Activated CD4-positive, CD25-positive, alpha-beta regulatory T cell treated with anti-CD3 and anti-CD28 coated beads, Interleukin-2, amount 50 U/mL, for 16 hours (primary cell): ENCODE data around the gene RHO.
A peak's percentile ranks its signal among the peaks of the same experiment; 100 is the strongest.
"Not testable (repeated sequence)": the region's sequence is repeated elsewhere in the genome, so short reads cannot be mapped to it uniquely, and the experiment has no call there.

Source experiments
- DNase-seq: peaks from one replicate; pipeline ENCODE4 v3.0.0-alpha.2; 2020; ENCODE audit warnings: low read depth, low spot score

RHO gene

DNA sequence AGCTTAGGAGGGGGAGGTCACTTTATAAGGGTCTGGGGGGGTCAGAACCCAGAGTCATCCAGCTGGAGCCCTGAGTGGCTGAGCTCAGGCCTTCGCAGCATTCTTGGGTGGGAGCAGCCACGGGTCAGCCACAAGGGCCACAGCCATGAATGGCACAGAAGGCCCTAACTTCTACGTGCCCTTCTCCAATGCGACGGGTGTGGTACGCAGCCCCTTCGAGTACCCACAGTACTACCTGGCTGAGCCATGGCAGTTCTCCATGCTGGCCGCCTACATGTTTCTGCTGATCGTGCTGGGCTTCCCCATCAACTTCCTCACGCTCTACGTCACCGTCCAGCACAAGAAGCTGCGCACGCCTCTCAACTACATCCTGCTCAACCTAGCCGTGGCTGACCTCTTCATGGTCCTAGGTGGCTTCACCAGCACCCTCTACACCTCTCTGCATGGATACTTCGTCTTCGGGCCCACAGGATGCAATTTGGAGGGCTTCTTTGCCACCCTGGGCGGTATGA, at the start of gene RHO:
RHO (plus strand) TSS at position 51 of the 512 bp plus-strand sequence; CDS start at position 146, 95 bp downstream.
- DNase-seq = no peak

DNA sequence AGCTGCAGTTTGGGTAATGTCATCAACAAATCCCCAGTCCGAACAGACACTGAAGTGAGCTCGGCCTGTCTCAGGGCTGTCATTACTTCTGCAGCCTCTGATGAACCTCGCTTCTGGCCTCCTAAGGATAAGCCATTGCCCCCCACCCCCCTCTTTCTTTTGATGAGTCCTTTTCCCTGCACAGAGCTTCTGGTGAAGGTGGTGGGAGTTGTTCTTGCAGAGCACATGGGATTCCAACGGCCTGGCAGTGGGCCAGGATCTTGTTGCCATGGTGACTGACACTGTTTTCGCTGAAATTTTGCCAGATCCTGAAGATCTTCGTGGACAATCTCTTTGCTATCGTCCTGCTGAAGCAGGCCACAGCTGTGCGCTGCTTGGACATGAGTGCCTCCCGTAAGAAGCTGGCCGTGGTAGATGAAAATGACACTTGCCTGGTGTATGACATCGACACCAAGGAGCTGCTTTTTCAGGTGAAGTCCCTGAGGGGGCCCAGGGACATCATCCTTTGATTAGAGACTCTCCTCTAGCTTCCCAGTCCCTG, 47.1 kb upstream of the RHO start:
- not testable (repeated sequence) for DNase-seq

DNA sequence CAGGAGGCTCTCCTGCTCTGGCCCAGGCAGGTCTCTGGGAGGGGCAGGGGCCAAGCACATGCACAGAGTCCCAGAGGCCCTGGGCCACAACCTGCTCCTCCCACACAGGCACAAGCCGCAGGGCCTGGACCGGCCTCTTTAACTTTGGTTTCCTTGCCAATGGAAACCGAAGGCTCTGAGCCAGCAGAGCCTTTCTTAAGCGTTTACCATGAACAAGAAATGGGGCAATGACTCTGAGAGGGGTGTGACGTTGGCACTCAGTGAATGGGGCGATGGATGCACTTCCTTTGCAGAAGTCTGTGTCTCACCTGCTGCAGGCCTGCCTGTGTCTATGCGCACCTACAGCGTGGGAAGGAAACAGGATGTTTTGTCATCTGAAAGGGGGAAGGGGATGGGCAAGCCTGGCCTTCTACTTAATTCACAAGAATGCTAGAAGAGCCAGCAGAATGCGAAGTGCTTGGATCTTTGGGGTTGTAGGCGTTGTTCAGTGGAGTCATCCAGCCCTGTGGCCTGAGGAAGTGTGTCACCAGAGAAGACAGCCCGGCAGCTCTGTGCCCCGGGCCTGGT, 46.6 kb upstream of the RHO start:
- peak; percentile 22 for DNase-seq

DNA sequence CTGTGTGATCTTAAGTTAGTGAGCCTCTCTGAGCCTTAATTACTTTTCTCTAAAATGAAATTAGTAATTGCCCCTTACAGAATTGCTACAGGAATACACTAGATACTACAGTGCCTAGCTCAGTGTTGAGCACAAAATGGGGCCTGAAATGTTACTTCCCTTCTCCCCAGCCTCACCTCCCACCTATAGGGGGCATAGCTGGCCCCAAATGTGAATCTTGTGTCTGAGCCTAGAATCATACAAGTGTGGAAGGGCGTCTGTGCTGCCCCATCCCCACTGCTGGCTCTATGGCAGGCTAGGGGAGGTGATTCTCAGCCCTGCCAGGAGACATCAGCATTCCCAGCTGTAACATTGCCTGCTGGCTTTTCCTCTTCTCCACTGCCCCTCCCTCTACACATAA, 45.7 kb upstream of the RHO start:
- no peak for DNase-seq

DNA sequence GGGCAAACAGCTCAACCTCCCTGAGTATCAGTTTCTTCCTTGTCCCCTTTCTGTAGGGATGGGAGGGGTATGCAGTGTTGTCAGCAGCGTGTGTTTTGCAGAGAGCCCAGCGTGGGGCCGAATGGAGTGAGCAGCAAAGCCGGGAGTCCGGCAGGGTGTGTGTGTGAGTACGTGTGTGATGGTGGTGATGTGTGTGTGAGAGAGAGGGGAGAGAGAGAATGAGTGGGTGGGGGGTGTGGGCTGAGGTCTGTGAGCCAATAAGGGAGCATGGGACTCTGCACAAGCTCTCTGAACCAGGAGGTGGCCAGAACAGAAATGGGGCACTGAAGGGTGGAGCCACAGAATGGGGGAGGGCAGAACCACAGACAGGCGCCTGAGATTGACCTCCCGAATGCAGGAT, 44.6 kb upstream of the RHO start:
- no peak for DNase-seq

DNA sequence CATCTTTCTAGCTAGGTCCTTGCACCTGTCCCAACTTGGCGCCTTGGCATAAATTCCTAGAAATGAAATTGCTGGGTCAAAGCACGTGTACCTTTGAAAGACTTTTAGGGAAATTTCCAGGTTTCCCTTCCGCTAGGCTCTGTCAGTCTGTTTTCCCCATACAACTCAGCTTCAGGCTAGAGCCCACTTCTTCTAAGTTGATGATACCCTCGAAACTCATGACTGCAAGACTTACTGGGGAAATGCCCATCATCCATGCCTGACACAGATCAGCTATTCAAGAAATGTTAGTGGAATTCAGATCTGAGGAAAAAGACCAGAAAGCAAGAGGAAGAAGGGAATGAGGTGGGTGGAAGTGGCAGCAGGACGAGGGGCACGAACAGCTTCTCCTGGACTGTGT, 43.3 kb upstream of the RHO start:
- DNase-seq = not testable (repeated sequence)

DNA sequence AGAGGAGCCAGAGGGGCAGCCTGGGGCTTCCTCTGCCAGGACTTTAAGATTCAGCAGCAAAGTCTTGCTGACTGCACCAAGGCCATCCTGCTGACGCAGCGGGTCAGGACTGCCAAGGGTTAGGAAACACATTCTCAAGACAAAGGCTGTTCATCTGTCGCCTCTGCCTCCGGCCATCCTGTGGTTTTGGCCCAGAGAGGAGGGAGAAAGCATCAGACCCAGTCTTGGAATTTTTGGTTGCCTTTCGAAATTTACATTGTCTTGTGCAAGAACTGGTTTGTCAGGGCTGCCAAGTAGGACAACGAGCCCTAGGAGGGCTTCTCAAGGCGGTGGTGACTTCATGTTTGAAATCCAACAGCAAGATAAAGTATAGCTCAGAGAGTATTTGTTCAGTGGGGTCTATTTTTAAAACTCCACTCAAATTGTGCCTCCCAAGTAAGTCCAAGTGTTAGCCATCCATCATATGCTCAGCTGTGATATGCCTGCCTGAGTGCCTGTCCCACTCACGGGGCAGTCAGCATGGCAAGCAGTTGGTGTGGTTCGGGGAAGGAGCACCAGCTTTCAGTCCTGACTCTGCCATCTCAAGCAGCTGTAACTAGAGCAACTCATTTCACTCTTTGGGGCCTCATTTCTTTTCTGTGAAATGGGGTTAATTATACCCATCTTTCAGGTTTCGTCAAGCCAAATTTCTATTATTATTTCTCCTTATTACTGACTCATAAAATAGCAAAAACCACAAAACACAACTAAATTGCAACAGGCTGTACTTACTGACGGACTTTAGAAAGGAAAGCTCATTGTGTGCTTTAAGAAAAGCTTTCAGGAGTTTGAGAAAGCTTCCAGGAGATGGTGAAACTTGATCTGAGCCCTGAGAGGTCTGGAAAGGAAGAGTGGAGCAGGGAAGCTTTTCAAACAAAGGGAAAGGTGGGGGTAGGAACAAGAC, 42.4 kb upstream of the RHO start:
- DNase-seq = no peak

DNA sequence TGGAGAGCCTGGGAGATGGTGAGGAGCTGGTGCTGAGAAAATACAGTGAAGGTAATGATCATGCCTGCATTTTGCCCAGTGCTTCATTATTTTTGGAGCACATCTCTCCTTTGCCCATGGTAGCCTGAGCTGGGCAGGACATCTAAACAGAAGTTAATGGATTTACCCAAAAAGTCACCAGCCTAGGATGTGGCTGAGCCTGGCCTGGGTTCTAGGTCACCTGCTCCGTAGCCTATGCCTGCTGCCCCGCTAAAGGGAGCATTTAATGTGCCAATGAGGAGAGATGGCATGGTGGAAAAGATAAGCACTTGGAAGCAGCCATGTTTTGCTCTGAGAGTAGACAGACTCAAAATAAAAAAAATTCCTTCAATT, 41.8 kb upstream of the RHO start:
- DNase-seq = no peak

DNA sequence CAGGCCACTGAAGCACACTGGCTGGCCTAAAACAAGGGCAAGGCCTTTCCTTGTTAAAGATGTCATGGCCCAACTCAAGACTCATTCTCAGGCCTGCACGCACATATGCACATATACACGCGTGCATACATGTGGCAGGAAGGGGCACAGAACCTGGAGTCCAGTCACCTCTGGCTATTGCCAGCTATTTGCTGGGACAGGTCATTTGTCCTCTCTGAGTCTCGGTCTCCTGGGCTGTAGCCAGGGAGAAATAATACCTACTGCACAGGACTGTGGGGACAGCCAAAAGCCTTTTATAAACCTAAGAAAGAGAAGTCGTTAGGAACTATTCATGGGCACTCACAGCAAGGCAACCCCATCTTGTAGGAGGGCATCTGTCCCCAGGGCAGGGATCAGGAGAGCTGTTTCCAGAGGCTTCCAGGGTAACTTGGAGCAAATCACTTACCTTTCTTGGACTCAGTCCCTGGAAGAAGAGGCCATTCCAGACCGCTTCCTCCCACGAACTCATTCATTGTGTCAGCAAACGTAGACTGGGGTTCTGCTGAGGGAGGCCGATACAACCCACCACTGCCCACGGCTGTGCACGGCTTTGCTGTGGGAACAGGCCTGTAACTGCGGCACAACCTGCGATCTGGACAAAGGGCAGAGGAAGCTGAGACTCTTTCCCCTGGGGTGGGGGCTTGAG, 41.1 kb upstream of the RHO start:
- no peak for DNase-seq

DNA sequence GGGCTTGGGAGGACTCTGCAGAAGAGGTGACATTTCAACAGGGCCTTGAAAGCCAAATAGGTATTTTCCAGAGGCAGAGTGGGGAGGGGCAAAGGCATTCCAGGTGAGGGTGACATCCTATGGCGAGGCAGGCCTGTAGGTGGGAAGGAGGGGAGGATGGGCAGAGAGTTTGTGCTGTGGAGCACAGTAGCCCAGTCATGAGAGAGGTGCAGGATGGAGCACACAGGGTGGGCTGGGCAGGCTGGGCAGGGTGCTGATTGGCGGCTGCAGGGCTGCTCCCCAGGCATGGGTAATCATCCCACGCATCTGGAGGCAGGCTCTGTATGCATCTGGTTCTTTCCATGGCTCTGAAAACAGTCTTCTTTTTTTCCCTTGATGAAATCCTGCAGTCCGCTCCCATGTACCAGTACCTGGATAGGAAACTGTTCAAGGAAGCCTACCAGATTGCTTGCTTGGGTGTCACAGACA, 40.5 kb upstream of the RHO start:
- DNase-seq = not testable (repeated sequence)

DNA sequence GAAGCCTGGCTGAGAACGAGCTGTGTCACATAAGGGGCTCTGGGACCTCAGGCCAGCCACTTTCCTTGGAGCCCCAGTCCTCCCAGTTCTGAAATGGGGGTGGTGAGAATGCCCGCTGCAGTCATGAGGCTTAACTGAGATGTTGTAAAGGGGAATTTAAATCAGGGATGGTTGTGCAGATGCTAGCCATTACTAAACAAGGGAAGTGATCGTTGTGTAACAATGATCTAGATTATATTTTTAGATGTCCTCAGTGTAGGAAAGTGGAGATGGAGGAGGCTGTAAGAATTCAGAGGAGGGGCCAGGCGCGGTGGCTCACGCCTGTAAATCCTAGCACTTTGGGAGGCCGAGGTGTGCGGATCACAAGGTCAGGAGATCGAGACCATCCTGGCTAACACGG, 39.2 kb upstream of the RHO start:
- not testable (repeated sequence) for DNase-seq

DNA sequence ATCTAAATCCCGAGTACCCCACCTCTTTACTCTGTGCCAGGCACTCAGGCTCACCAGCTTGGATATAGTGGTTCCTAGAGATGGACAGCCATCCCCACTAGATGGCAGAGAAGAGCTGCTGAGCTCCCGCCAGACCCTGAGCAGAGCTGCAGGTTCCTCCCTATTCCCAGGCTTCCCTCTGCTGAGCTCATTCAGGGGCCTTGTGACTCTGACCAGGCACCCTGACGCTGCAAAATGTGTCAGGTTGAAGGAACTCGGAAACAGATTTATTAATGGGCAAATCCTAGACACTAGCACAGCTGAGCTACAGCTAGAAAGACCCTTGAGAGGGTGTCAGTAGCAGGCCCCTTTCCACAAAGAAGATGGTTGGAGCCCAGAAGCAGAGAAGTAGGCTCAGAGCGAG, 38.2 kb upstream of the RHO start:
- DNase-seq = no peak

DNA sequence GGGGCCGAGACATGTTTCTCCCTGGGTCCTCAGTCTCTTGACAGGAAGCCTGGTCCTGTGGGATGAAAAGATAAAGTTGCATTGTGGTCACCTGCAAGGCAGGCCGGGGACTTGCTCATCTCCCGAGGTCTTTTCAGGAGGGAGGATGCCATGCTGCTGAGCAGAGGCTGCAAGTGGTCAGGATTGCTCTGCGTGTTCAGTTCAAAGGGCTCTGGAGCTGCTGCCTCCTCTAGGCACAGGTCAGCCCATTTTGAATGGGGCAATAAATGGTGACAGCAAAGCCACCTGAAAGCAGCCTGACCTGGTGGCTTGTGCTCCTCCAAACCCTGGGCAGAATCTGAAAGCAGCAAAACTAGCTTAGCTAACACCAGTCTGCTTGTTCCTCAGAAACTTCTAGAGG, 37.4 kb upstream of the RHO start:
- DNase-seq = not testable (repeated sequence)

DNA sequence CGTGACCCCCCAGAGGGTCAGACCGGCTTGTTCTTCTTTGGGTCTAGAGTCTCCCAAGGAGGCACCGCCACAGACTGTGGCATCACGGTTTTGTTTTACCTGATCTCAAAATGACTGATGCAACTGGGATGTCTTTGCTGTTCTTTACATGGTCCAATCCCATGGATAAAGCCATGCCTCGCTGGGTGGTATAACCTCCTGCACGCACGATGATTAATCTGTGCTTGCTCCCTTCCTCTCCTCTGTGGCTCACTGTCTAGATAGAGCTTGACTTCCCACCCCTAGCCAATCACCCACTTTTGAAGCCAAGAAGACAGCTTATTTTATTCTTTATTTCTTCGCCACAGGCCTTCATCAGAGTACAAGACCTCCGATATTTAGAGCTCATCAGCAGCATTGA, 36.6 kb upstream of the RHO start:
- DNase-seq = no peak

DNA sequence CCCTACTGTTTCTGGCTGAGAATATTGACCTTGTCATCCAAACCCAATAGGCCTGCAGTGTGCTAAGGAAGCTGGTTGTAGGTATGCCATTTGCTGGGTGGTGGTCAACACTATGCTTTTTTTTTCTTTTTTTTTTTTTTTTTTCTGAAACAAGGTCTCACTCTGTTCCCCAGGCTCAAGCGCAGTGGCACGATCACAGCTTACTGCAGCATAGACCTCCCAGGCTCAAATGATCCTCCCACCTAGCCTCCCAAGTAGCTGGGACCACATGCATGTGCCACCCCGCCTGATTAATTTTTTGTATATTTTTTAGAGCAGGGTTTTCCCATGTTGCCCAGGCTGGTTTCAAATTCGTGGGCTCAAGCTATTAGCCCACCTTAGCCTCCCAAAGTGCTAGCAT, 35.7 kb upstream of the RHO start:
- no peak for DNase-seq

DNA sequence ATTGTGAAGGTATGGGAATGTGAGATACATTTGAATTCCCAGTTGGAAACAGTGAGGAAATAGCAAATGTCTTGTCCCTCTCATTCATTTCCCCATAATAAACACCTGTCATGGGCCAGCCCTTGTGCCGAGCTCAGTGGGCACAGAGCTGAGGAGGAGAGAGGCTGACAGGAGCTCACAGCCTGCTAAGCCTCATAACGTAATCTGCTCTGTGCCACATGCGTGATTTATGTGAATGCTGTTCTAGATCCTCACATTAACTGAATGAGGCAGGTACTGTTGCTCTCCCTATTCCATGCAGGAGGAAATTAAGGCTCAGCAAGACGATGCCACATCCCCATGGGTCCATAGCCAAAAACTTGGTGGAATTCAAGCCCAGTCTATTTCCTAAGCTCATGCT, 35.2 kb upstream of the RHO start:
- no peak for DNase-seq

DNA sequence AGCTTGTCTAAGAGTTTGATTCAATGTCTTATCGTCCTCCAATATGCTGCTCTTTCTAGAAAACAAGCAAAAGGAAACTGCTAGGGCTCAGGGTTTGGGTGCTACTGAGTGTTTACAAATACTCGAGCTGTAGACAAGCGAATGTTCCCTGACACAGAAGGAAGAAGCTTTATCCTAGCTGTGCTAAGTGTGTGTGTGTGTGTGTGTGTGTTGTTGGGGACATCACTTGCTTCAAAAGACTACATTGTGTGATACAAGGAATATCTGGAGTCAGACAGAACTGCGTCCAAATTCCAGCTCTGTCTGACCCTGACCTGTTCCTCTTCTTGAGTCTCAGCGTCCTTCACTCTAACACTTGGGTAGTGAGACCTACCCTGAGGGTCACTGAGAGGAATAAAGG, 33.9 kb upstream of the RHO start:
- DNase-seq = not testable (repeated sequence)

DNA sequence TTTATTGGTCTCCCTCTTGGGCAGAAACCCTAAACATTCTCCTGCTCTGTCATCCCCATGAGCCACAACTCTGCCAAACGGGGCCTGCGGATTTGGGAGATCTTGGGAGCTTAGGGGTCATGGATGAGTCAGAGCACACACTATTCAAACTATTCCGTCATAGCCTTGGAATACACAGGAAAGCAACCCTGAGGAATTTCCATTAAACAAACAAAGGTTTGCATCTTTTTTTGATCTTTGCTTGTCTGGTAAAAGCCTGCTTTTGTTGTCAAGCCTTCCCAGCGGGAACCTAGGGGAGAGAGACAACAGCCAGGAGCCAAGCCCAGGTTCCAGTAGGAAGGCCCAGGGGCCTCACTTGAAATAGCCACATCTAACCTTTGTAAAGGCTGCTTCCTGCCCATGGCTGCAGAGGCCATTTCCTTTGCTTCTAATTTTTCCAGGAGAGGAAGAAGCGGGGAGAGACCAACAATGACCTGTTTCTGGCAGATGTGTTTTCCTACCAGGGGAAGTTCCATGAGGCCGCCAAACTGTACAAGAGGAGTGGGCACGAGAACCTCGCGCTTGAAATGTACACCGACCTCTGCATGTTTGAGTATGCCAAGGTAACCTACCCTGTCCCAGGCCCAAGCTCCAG, 33.3 kb upstream of the RHO start:
- DNase-seq = not testable (repeated sequence)

DNA sequence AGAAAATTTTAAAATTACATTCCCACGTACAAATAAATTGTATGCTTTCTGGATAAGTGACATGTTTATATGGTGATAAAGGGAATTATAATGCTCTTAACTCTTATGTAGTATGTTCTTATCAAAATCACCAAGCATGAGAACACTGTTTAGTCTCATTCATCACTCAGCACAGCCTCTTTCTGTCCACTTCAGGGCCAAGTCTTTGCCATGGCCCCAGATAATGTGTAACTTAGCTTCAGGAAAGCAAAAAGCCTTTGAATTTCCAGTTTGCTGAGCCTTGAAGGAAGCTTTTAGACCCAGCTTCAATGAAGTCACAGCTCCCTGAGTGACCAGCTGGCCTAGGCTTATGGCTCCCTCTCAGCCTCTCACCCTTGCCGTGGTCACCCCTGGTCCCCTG, 30.6 kb upstream of the RHO start:
- not testable (repeated sequence) for DNase-seq

DNA sequence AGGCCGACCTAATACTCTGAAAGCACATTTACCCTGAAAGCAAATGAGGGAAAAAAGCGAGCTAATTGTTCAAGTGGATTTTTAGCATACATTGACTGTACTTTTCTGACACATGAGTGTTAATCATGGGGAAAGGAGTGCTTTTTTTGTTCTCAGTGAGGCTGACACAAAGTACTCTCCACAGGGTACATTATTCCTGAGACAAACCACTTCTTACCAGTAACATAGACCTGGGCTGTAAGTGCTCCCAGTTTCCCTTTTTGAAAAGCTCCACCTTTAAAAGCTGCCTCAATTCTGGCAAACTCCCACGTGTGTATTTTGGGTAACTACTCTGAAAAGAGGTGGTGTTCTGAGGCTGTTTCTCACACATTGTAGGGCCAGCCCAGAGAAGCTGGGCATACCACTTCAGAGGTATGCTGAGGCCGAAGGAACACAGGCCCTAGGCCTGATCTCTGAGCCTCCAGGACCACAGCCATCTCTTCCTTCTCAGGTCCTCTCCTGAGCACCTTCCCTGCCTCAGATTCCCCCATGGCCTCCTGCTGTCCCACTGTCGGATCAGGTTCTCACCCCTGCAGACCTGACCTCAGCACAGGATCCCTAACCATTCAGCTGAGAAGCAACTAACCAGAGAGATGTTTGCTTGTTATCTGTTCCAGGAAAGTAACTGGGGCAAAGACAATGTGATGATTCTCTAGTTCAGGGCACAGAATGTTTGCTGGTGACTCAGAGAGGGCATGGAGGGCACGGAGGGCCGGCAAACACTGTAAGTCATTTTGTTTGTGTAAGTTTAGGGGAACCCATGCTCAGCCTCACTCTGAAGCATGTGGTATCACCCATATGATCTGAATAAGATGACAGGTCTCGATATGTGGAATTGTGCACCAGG, 29.6 kb upstream of the RHO start:
- not testable (repeated sequence) for DNase-seq
